Measurements from ENCODE around the gene GGTA1. TPM values are rescaled to one million over a fixed set of nuclear protein-coding genes. Genes with fewer than 3 reads are reported as not detected.

GGTA1 gene
- total and polyA plus RNA-seq, 2 experiments from 2014 or later: 0.16 TPM; not detected in 1

- TF ChIP-seq ZNF462 (CRISPR knock-in tag; IDR thresholded peaks at IDR 0.05): no peak
- no peak for TF ChIP-seq CREB1 (CRISPR knock-in tag; IDR thresholded peaks at IDR 0.05; ENCODE audit: low read depth)
- TF ChIP-seq POLR2AphosphoS5 (IDR thresholded peaks at IDR 0.05; ENCODE audit: low read depth): no peak
- TF ChIP-seq REST (IDR thresholded peaks at IDR 0.05; ENCODE audit: unreplicated experiment): no peak
These were observed 52.3 kb downstream of the GGTA1 start (continued) for GRCh38 chr9:121447321-121447834.

GRCh38 chr9:121445986-121446385, 53.7 kb downstream of the GGTA1 start:
- Mint-ChIP-seq H3K4me1 (no peaks in the 10 kb centered on the region), H3K27me3 (ENCODE audit: insufficient read depth, low read depth, poor library complexity) (no peaks in the 10 kb centered on the region), H3K36me3 (ENCODE audit: low read depth) (no peaks in the 10 kb centered on the region), H3K27ac (no peak overlapping the region), H3K9me3 (no peaks in the 10 kb centered on the region), H3K4me3 (no peak overlapping the region)
- DNase-seq (ENCODE audit: low spot score) (peak; percentile 41), ATAC-seq (peak; percentile 79)
- H3K79me2 ChIP-seq (replicated peaks; ENCODE audit: insufficient read depth): no peaks in the 10 kb centered on the region
- no peak overlapping the region for H3K27ac ChIP-seq (ENCODE audit: low read depth)
- no peak for TF ChIP-seq REST (IDR thresholded peaks at IDR 0.05; ENCODE audit: unreplicated experiment)
- TF ChIP-seq JUNB (IDR thresholded peaks at IDR 0.05; ENCODE audit: unreplicated experiment): no peak
- TF ChIP-seq CTCF (conservative IDR thresholded peaks at IDR 0.05; ENCODE audit: low read depth in 2 of 2): peak; percentile 41 to 77
- no peaks in the 10 kb centered on the region for H4K20me1 ChIP-seq (replicated peaks; ENCODE audit: insufficient read depth)
- H3K4me2 ChIP-seq: no peak overlapping the region
- no peak overlapping the region for H2AFZ ChIP-seq
- no peaks in the 10 kb centered on the region for H3K27me3 ChIP-seq (ENCODE audit: insufficient read depth)
- no peaks in the 10 kb centered on the region for H3K4me1 ChIP-seq (ENCODE audit: insufficient read depth)
- H3K9me2 ChIP-seq (ENCODE audit: insufficient read depth): no peaks in the 10 kb centered on the region
- no peaks in the 10 kb centered on the region for H3K36me3 ChIP-seq (ENCODE audit: insufficient read depth)
- H3K4me3 ChIP-seq: no peak overlapping the region
- H3F3A ChIP-seq (replicated peaks; ENCODE audit: low read depth): no peaks in the 10 kb centered on the region

Data from GM23338 (cell line).